Small intestine (tissue), 7 donors: ENCODE measurements around the gene MT1H. TPM values are rescaled to one million over a fixed set of nuclear protein-coding genes. Genes with fewer than 3 reads are reported as not detected.

Source experiments
- DNase-seq, 2 donors: peaks; one replicate each; pipeline versions ENCODE4 v3.0.0 to v3.0.0-alpha.2; 2013
- FAIRE-seq: peaks from 2 replicates; lab custom pipeline; 2012; peaks lifted over from hg19 to GRCh38; lab: Jason Lieb, UNC
- H3K27ac ChIP-seq, 3 donors: one replicate each; pipeline ENCODE4 v1.5.1; 2013; ENCODE audit warnings: low read length in 2 of 3, mild to moderate bottlenecking in 2 of 3, control low read depth in 1 of 3, inconsistent platforms in 1 of 3, low read depth in 1 of 3, moderate library complexity in 1 of 3
- H3K27me3 ChIP-seq, 3 donors: one replicate each; pipeline ENCODE4 v1.6.1; 2013; ENCODE audit warnings: low read length in 3 of 3, inconsistent platforms in 1 of 3; ENCODE audit not compliant: control insufficient read depth in 3 of 3, insufficient read depth in 3 of 3
- H3K36me3 ChIP-seq, 3 donors: one replicate each; pipeline ENCODE4 v1.6.1; 2013; ENCODE audit warnings: low read length in 3 of 3, inconsistent platforms in 1 of 3, low read depth in 1 of 3, mild to moderate bottlenecking in 1 of 3, moderate library complexity in 1 of 3; ENCODE audit not compliant: control insufficient read depth in 3 of 3, insufficient read depth in 2 of 3
- H3K4me1 ChIP-seq, 3 donors: one replicate each; pipeline ENCODE4 v1.6.1; 2013; ENCODE audit warnings: low read length in 2 of 3, inconsistent platforms in 1 of 3, low read depth in 1 of 3, mild to moderate bottlenecking in 1 of 3, moderate library complexity in 1 of 3; ENCODE audit not compliant: control insufficient read depth in 3 of 3, insufficient read depth in 2 of 3
- H3K4me3 ChIP-seq, 3 donors: one replicate each; pipeline ENCODE4 v1.5.1; 2013; ENCODE audit warnings: low read length in 3 of 3, control low read depth in 1 of 3, inconsistent platforms in 1 of 3, low read depth in 1 of 3, mild to moderate bottlenecking in 1 of 3, moderate library complexity in 1 of 3
- H3K9me3 ChIP-seq, 2 donors: one replicate each; pipeline ENCODE4 v1.6.1; 2013; ENCODE audit warnings: low read depth in 1 of 2, low read length in 1 of 2; ENCODE audit not compliant: control insufficient read depth in 2 of 2, insufficient read depth in 1 of 2
- WGBS, 3 donors: extraction: QIAGEN DNeasy Blood & Tissue Kit; methylation state at CpG; one replicate each; pipeline ENCODE4 v1.1.7; 2013; 5-methylcytosine and 5-hydroxymethylcytosine counted together
- polyA plus RNA-seq, 4 donors: library from polyadenylated mRNA; stranded (reverse) in 3 of 4; unstranded in 1 of 4; fragments of 200-250 nt in 3 of 4; fragments of 120-200 nt in 1 of 4; gene quantifications; one replicate each; pipeline versions ENCODE4 v1.2.1 to v1.2.3, GENCODE V29; 2013
- donor health status: healthy with polysubstance abuse.
- donor health status: control.
- donor health status: control.
- donor health status: Bipolar disorder and iron deficiency.
- donor health status: healthy.

The MT1H gene
- polyA plus RNA-seq, 4 donors, result 3.6 to 930 (median 62.8) TPM

DNA sequence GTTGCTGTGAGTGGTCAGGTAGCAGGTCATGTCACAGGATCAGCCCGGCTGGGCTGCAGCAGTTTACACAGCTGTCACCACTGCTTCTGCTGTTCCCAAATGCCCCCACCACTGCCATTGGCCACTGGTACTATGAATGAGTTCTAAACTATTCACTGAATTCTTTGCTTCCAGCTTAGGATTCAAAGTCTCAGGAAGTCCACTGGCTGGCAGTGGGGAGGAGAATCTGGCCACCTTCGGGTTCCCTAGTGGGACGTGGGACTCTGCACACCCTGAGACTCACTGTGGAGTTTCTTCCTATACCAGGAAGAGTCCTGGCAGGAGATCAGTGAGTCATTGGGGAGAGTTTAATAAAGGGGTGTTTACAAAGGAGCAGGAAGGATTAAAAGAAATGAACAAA, 19.6 kb downstream of the MT1H start:
- peaks cover 0 to 5% (median 0%) of the 10 kb centered on the region in 3 donors for H3K36me3 ChIP-seq
- H3K9me3 ChIP-seq, result peaks cover 0 to 12% of the 10 kb centered on the region in 2 donors
- H3K27me3 ChIP-seq, result no peaks in the 10 kb centered on the region
- WGBS, 3 donors, result 23 to 59% (median 32%) methylated on average over 3 of the region's 3 CpGs
- peaks cover 0 to 10% (median 0%) of the 10 kb centered on the region in 3 donors for H3K4me1 ChIP-seq
- DNase-seq (peak in 1 of 2 donors; percentile 44), FAIRE-seq (no peak)
- H3K4me3 ChIP-seq, result no peak overlapping the region
- no peak overlapping the region for H3K27ac ChIP-seq

- no peak overlapping the region for H3K4me3 ChIP-seq
- no peaks in the 10 kb centered on the region for H3K27me3 ChIP-seq
- no peak overlapping the region for H3K27ac ChIP-seq
- peaks cover 0 to 10% (median 0%) of the 10 kb centered on the region in 3 donors for H3K4me1 ChIP-seq
- FAIRE-seq (no peak), DNase-seq (no peak)
- H3K36me3 ChIP-seq, result peaks cover 0 to 3% (median 0%) of the 10 kb centered on the region in 3 donors
- 68 to 92% (median 85%) methylated on average over 4 of the region's 4 CpGs for WGBS, 3 donors
- peaks cover 0 to 12% of the 10 kb centered on the region in 2 donors for H3K9me3 ChIP-seq
Observed at GRCh38 chr16:56690420-56691122, 21.0 kb downstream of the MT1H start.

- no peak for FAIRE-seq
Observed at GRCh38 chr16:56691885-56692284, 22.3 kb downstream of the MT1H start.

GRCh38 chr16:56695246-56695645, 25.6 kb downstream of the MT1H start:
- H3K27ac ChIP-seq, result no peak overlapping the region
- H3K4me1 ChIP-seq, result peaks cover 0 to 10% (median 0%) of the 10 kb centered on the region in 3 donors
- H3K27me3 ChIP-seq, result no peaks in the 10 kb centered on the region
- no peak for FAIRE-seq
- H3K9me3 ChIP-seq, result peaks cover 0 to 20% of the 10 kb centered on the region in 2 donors
- WGBS, 3 donors, result 63 to 94% (median 76%) methylated on average over 1 of the region's 1 CpG
- no peaks in the 10 kb centered on the region for H3K36me3 ChIP-seq
- H3K4me3 ChIP-seq, result no peak overlapping the region
- no peak for DNase-seq

More at GRCh38 chr16:56691885-56692284, 22.3 kb downstream of the MT1H start:
- DNase-seq, result peak; percentile 90 to 94
- Histone ChIP-seq H3K4me3 (no peak overlapping the region), H3K27ac (peak overlapping the region in 1 of 3 donors; percentile 17), H3K27me3 (no peaks in the 10 kb centered on the region), H3K36me3 (no peaks in the 10 kb centered on the region), H3K4me1 (peaks cover 0 to 10% (median 0%) of the 10 kb centered on the region in 3 donors), H3K9me3 (peaks cover 0 to 11% of the 10 kb centered on the region in 2 donors)
- WGBS, 3 donors, result 15 to 52% (median 26%) methylated on average over 4 of the region's 4 CpGs

DNA sequence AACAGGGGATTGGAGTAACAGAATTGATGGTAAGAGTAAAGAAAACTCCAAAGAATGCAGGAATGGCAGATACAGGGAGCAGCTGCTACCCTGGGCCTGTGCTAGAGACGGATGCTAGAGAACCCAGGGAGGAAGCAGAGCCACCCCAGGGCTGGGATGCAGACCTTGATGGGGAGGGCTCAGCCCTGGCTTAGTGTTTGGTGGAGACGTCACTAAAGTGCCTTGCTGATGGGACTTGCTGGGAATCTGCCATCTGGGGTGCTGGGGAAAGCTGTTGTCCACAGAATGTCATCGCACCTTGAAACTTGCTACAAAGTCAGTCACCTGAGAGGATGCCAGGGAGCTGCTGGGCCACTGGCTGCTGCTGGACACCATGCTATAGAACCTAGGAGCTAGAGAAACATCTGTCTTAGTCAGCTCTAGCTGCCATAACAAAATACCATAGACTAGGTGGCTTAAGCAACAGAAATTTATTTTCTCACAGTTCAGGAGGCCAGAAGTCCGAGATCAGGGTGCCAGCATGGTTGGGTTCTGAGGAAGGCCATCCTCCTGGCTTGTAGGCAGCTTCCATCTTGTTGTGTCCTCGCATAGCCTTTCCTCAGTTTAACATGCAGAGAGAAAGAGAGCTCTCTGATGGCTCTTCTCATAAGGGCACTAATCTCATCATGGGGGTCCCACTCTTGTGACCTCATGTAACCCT, 28.0 kb downstream of the MT1H start:
- Histone ChIP-seq H3K36me3 (no peaks in the 10 kb centered on the region), H3K4me1 (no peaks in the 10 kb centered on the region), H3K9me3 (peaks cover 0 to 20% of the 10 kb centered on the region in 2 donors), H3K4me3 (no peak overlapping the region), H3K27ac (no peak overlapping the region), H3K27me3 (no peaks in the 10 kb centered on the region)
- WGBS, 3 donors, result 90 to 91% (median 91%) methylated on average over 5 of the region's 5 CpGs
- FAIRE-seq, result no peak
- no peak for DNase-seq

- H3K9me3 ChIP-seq, result peaks cover 0 to 20% of the 10 kb centered on the region in 2 donors
- FAIRE-seq (no peak), DNase-seq (no peak)
- H3K27me3 ChIP-seq, result no peaks in the 10 kb centered on the region
- WGBS, 3 donors, result 12 to 98% (median 50%) methylated on average over 1 of the region's 1 CpG
- H3K36me3 ChIP-seq, result no peaks in the 10 kb centered on the region
- no peak overlapping the region for H3K27ac ChIP-seq
- no peaks in the 10 kb centered on the region for H3K4me1 ChIP-seq
- no peak overlapping the region for H3K4me3 ChIP-seq
Observed at GRCh38 chr16:56700195-56700594, 30.6 kb downstream of the MT1H start.

DNA sequence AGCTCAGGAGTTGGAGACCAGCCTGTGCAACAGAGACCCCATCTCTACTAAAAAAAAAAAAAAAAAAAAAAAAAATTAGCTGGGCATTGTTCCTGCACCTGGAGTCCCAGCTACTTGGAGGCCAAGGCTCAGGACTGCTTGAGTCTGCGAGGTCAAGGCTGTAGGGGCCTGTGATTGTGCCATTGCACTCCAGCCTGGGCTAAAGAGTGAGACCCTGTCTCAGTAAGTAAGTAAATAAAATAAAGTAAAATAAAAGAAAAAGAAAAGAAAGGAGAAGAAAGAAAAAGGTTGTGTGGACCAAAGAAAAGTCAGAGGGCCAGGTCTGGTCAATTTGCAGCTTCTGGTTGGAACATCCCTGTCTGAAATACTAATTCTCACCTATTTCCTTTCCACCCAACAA, 31.0 kb downstream of the MT1H start:
- DNase-seq, result no peak
- Histone ChIP-seq H3K4me3 (no peak overlapping the region), H3K27ac (no peak overlapping the region), H3K4me1 (no peaks in the 10 kb centered on the region), H3K36me3 (no peaks in the 10 kb centered on the region), H3K9me3 (peaks cover 0 to 20% of the 10 kb centered on the region in 2 donors), H3K27me3 (no peaks in the 10 kb centered on the region)
- 92 to 100% (median 94%) methylated on average over 1 of the region's 1 CpG for WGBS, 3 donors
- no peak for FAIRE-seq

- DNase-seq (no peak), FAIRE-seq (no peak)
- Histone ChIP-seq H3K27me3 (no peaks in the 10 kb centered on the region), H3K36me3 (no peaks in the 10 kb centered on the region), H3K27ac (no peak overlapping the region), H3K4me3 (no peak overlapping the region), H3K9me3 (peaks cover 0 to 14% of the 10 kb centered on the region in 2 donors), H3K4me1 (no peaks in the 10 kb centered on the region)
- WGBS, 3 donors, result 84 to 91% (median 86%) methylated on average over 7 of the region's 7 CpGs
Observed at GRCh38 chr16:56701534-56701933, 31.9 kb downstream of the MT1H start.
